ENCODE measurements around the gene CCDC17. TPM values are rescaled to one million over a fixed set of nuclear protein-coding genes. Genes with fewer than 3 reads are reported as not detected.

The CCDC17 gene
- total RNA-seq, 1 experiment from 2014 or later = 3.9 TPM

- Mint-ChIP-seq H3K4me1 (ENCODE audit: insufficient read depth, unreplicated experiment) (peaks cover 15% of the 10 kb centered on the region), H3K9me3 (ENCODE audit: unreplicated experiment) (no peaks in the 10 kb centered on the region), H3K27me3 (ENCODE audit: insufficient read depth, unreplicated experiment) (no peaks in the 10 kb centered on the region), H3K27ac (ENCODE audit: low read depth, unreplicated experiment) (no peak overlapping the region), H3K4me3 (ENCODE audit: unreplicated experiment) (peak overlapping the region; percentile 14), H3K36me3 (ENCODE audit: insufficient read depth, unreplicated experiment) (peaks cover 33% of the 10 kb centered on the region)
- DNase-seq (ENCODE audit: unreplicated experiment) = no peak
- intact Hi-C loops (cut with micrococcal nuclease) = no loop called here
- ChIA-PET POLR2A (interaction anchor here (0.6 to 3.1 kb wide), 8 partner anchors 12 to 215 kb away, joined by 3 to 16 read pairs (median 3); partner anchors contain the start of genes GPBP1L1, PRDX1 and TMEM69), CTCF (interaction anchor here (0.6 kb wide), 1 partner anchor 598 kb away, joined by 4 read pairs; no protein-coding TSS in a partner anchor)
- no TSS peak for BruUV-seq (replicated peaks)
- TF ChIP-seq CTCF (IDR thresholded peaks at IDR 0.05; ENCODE audit: unreplicated experiment) = no peak
These were observed 34.0 kb downstream of the CCDC17 start for GRCh38 chr1:45589861-45590260.

GRCh38 chr1:45586769-45587168 lies 37.1 kb downstream of the CCDC17 start:
- Mint-ChIP-seq H3K4me1 (ENCODE audit: insufficient read depth, unreplicated experiment) (peaks cover 15% of the 10 kb centered on the region), H3K36me3 (ENCODE audit: insufficient read depth, unreplicated experiment) (peaks cover 20% of the 10 kb centered on the region), H3K9me3 (ENCODE audit: unreplicated experiment) (no peaks in the 10 kb centered on the region), H3K27me3 (ENCODE audit: insufficient read depth, unreplicated experiment) (no peaks in the 10 kb centered on the region), H3K27ac (ENCODE audit: low read depth, unreplicated experiment) (peak overlapping the region; percentile 59), H3K4me3 (ENCODE audit: unreplicated experiment) (peak overlapping the region; percentile 89)
- DNase-seq (ENCODE audit: unreplicated experiment) = no peak
- no TSS peak for BruUV-seq (replicated peaks)
- intact Hi-C loops (cut with micrococcal nuclease) = no loop called here
- ChIA-PET CTCF (no interaction called here), POLR2A (interaction anchor here (0.6 to 2.9 kb wide), 3 partner anchors 27 to 87 kb away, joined by 3 to 13 read pairs (median 9); partner anchors contain the start of genes AKR1A1, CCDC163 and MMACHC)
- TF ChIP-seq CTCF (IDR thresholded peaks at IDR 0.05; ENCODE audit: unreplicated experiment) = no peak

DNA sequence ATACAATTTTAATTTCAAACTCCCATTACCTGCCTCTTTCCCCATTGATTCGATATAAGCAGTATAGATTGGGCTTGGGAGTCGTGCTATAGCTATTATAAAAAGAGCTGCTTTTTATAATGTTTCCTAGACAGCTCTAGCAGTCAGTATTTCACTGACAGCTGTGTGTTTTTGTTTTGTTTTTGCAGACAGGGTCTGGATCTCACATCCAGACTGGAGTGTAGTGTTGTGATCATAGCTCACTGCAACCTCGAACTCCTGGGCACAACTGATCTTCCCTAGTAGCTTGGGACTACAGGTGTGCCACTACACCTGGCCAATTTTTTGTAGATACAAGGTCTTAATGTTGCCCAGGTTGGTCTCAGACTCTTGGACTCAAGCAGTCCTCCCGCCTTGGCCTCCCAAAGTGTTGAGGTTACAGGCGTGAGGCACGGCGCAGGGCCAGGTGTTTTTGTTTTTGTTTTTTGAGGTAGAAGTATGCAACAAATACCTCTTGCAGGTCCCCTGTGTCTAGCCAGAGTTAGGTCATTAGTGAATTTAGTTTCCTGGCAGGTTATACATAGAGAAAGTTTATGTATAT lies 38.3 kb downstream of the CCDC17 start:
- Mint-ChIP-seq H3K27me3 (ENCODE audit: insufficient read depth, unreplicated experiment) (no peaks in the 10 kb centered on the region), H3K4me1 (ENCODE audit: insufficient read depth, unreplicated experiment) (peaks cover 15% of the 10 kb centered on the region), H3K4me3 (ENCODE audit: unreplicated experiment) (peak overlapping the region; percentile 89), H3K36me3 (ENCODE audit: insufficient read depth, unreplicated experiment) (peaks cover 14% of the 10 kb centered on the region), H3K27ac (ENCODE audit: low read depth, unreplicated experiment) (peak overlapping the region; percentile 68), H3K9me3 (ENCODE audit: unreplicated experiment) (no peaks in the 10 kb centered on the region)
- no peak for TF ChIP-seq CTCF (IDR thresholded peaks at IDR 0.05; ENCODE audit: unreplicated experiment)
- BruUV-seq (replicated peaks) = no TSS peak
- intact Hi-C loops (cut with micrococcal nuclease) = no loop called here
- POLR2A ChIA-PET = interaction anchor here (0.7 to 3.6 kb wide), 15 partner anchors 9 to 496 kb away, joined by 3 to 30 read pairs (median 6); partner anchors contain the start of genes AKR1A1, GPBP1L1, MAST2 and PRDX1
- CTCF ChIA-PET = interaction anchor here (0.6 to 1.0 kb wide), 3 partner anchors 26 to 85 kb away, joined by 3 to 6 read pairs (median 4); partner anchors contain the start of genes CCDC163 and MMACHC
- no peak for DNase-seq (ENCODE audit: unreplicated experiment)

- ChIA-PET CTCF (interaction anchor here (1.0 kb wide), 1 partner anchor 85 kb away, joined by 3 read pairs; the partner anchor contains the start of genes CCDC163 and MMACHC), POLR2A (interaction anchor here (0.7 to 3.6 kb wide), 16 partner anchors 9 to 662 kb away, joined by 3 to 30 read pairs (median 6); partner anchors contain the start of genes AKR1A1, GPBP1L1, MAST2 and MUTYH)
- peaks cover 15% of the 10 kb centered on the region for H3K4me1 Mint-ChIP-seq (ENCODE audit: insufficient read depth, unreplicated experiment)
- H3K9me3 Mint-ChIP-seq (ENCODE audit: unreplicated experiment) = no peaks in the 10 kb centered on the region
- peaks cover 14% of the 10 kb centered on the region for H3K36me3 Mint-ChIP-seq (ENCODE audit: insufficient read depth, unreplicated experiment)
- H3K27me3 Mint-ChIP-seq (ENCODE audit: insufficient read depth, unreplicated experiment) = no peaks in the 10 kb centered on the region
- no peak for DNase-seq (ENCODE audit: unreplicated experiment)
- intact Hi-C loops (cut with micrococcal nuclease) = no loop called here
- peak overlapping the region; percentile 89 for H3K4me3 Mint-ChIP-seq (ENCODE audit: unreplicated experiment)
- no TSS peak for BruUV-seq (replicated peaks)
- H3K27ac Mint-ChIP-seq (ENCODE audit: low read depth, unreplicated experiment) = peak overlapping the region; percentile 68
- TF ChIP-seq CTCF (IDR thresholded peaks at IDR 0.05; ENCODE audit: unreplicated experiment) = no peak
These were observed 38.8 kb downstream of the CCDC17 start for GRCh38 chr1:45585110-45585426.
